Measurements from ENCODE around the gene CEACAM19.

GRCh38 chr19:44672226-44672625, 944 bp downstream of the CEACAM19 start:
- TF ChIP-seq POLR2A (IDR thresholded peaks at IDR 0.05): no peak
- TF ChIP-seq CTCF (IDR thresholded peaks at IDR 0.05 in 8 of 11, conservative IDR thresholded peaks at IDR 0.05 in 3 of 11): no peak
- TF ChIP-seq POLR2AphosphoS5 (IDR thresholded peaks at IDR 0.05): no peak

Measured in spleen (tissue), 7 donors.